Liver (tissue), 9 donors: Measurements from ENCODE around the gene NTMT2. TPM values are rescaled to one million over a fixed set of nuclear protein-coding genes. Genes with fewer than 3 reads are reported as not detected.

ENCODE experiments used
- DNase-seq: peaks from one replicate; pipeline ENCODE4 v3.0.0-alpha.2; 2017; ENCODE audit warnings: low spot score
- H3K27ac ChIP-seq, 2 donors: one replicate each; pipeline ENCODE4 v1.7.0; 2013; ENCODE audit warnings: inconsistent platforms in 2 of 2, low read length in 2 of 2, control low read depth in 1 of 2, low read depth in 1 of 2, mild to moderate bottlenecking in 1 of 2
- H3K27me3 ChIP-seq, 4 donors: one replicate each; pipeline versions ENCODE4 v1.6.1 to v1.7.0; 2013; ENCODE audit warnings: low read length in 3 of 4, inconsistent platforms in 1 of 4, mild to moderate bottlenecking in 1 of 4, moderate library complexity in 1 of 4; ENCODE audit not compliant: control insufficient read depth in 4 of 4, insufficient read depth in 4 of 4
- H3K36me3 ChIP-seq, 4 donors: one replicate each; pipeline versions ENCODE4 v1.6.1 to v1.7.0; 2013; ENCODE audit warnings: low read length in 3 of 4, mild to moderate bottlenecking in 3 of 4, low read depth in 1 of 4, moderate library complexity in 1 of 4; ENCODE audit not compliant: control insufficient read depth in 4 of 4, insufficient read depth in 3 of 4
- H3K4me1 ChIP-seq, 4 donors: one replicate each; pipeline versions ENCODE4 v1.6.1 to v1.7.0; 2013; ENCODE audit warnings: low read length in 3 of 4, mild to moderate bottlenecking in 3 of 4, moderate library complexity in 1 of 4; ENCODE audit not compliant: control insufficient read depth in 4 of 4, insufficient read depth in 4 of 4
- H3K4me3 ChIP-seq, 3 donors: one replicate each; pipeline versions ENCODE4 v1.6.1 to v1.7.0; 2013; ENCODE audit warnings: low read length in 3 of 3, control low read depth in 1 of 3, low read depth in 1 of 3, mild to moderate bottlenecking in 1 of 3
- H3K9ac ChIP-seq, 2 donors: one replicate each; pipeline ENCODE4 v1.7.0; 2013; ENCODE audit warnings: low read length in 2 of 2, mild to moderate bottlenecking in 2 of 2, moderate library complexity in 2 of 2, control low read depth in 1 of 2, low read depth in 1 of 2
- H3K9me3 ChIP-seq, 4 donors: one replicate each; pipeline versions ENCODE4 v1.6.1 to v1.7.0; 2013; ENCODE audit warnings: low read length in 3 of 4; ENCODE audit not compliant: control insufficient read depth in 4 of 4
- ATF3 ChIP-seq: IDR thresholded peaks from 2 replicates; pipeline ENCODE4 v1.6.1; 2016; ENCODE audit warnings: antibody characterized with exemption
- CTCF ChIP-seq: fragments of 150-350 bp; IDR thresholded peaks from 2 replicates; pipeline ENCODE4 v1.5.1; 2017; ENCODE audit warnings: improper control_type of control experiment, low read depth, low read length; ENCODE audit not compliant: missing input control
- EGR1 ChIP-seq, 2 donors: IDR thresholded peaks; 2 replicates each; pipeline ENCODE4 v1.6.1; 2016 to 2018; ENCODE audit warnings: antibody characterized with exemption in 2 of 2, low read depth in 2 of 2
- FOXA1 ChIP-seq: IDR thresholded peaks from 2 replicates; pipeline ENCODE4 v1.6.1; 2016; ENCODE audit warnings: antibody characterized with exemption
- FOXA2 ChIP-seq: IDR thresholded peaks from 2 replicates; pipeline ENCODE4 v1.6.1; 2016; ENCODE audit warnings: antibody characterized with exemption
- GABPA ChIP-seq, 2 donors: IDR thresholded peaks in 1 of 2; conservative IDR thresholded peaks in 1 of 2; 2 replicates each; pipeline ENCODE4 v1.6.1; 2016; ENCODE audit warnings: antibody characterized with exemption in 2 of 2, mild to moderate bottlenecking in 1 of 2, moderate library complexity in 1 of 2
- HNF4A ChIP-seq, 2 donors: conservative IDR thresholded peaks; 2 replicates each; pipeline ENCODE4 v1.6.1; 2016; ENCODE audit warnings: antibody characterized with exemption in 2 of 2, mild to moderate bottlenecking in 2 of 2
- HNF4G ChIP-seq: IDR thresholded peaks from 2 replicates; pipeline ENCODE4 v1.6.1; 2016; ENCODE audit warnings: antibody characterized with exemption
- JUND ChIP-seq, 2 donors: IDR thresholded peaks; 2 replicates each; pipeline ENCODE4 v1.6.1; 2016; ENCODE audit warnings: antibody characterized with exemption in 2 of 2
- RAD21 ChIP-seq, 2 donors: IDR thresholded peaks; 2 replicates each; pipeline ENCODE4 v1.6.1; 2016; ENCODE audit warnings: antibody characterized with exemption in 2 of 2, mild to moderate bottlenecking in 2 of 2
- REST ChIP-seq: IDR thresholded peaks from 2 replicates; pipeline ENCODE4 v1.6.1; 2016; ENCODE audit warnings: antibody characterized with exemption, mild to moderate bottlenecking
- SP1 ChIP-seq: IDR thresholded peaks from 2 replicates; pipeline ENCODE4 v1.6.1; 2018; ENCODE audit warnings: antibody characterized with exemption, mild to moderate bottlenecking
- YY1 ChIP-seq: IDR thresholded peaks from 2 replicates; pipeline ENCODE4 v1.6.1; 2016; ENCODE audit warnings: antibody characterized with exemption, mild to moderate bottlenecking
- ZBTB33 ChIP-seq: IDR thresholded peaks from 2 replicates; pipeline ENCODE4 v1.6.1; 2016; ENCODE audit warnings: antibody characterized with exemption
- WGBS: extraction: QIAGEN DNeasy Blood & Tissue Kit; methylation state at CpG from one replicate; pipeline ENCODE4 v1.1.7; 2013; 5-methylcytosine and 5-hydroxymethylcytosine counted together
- polyA plus RNA-seq, 2 donors: library from polyadenylated mRNA; stranded (reverse) in 1 of 2; unstranded in 1 of 2; fragments of 200-250 nt in 1 of 2; fragments of >200 nt in 1 of 2; fragmentation: Nextera tagmentation in 1 of 2; extraction: Ambion mirVana in 1 of 2; gene quantifications; one replicate each; pipeline versions ENCODE4 v1.2.1 to v1.2.3, GENCODE V29; 2013 to 2015
- total RNA-seq, 2 donors: library from RNA; depleted of rRNA; stranded (reverse); fragments of >200 nt; gene quantifications; one replicate each; pipeline ENCODE4 v1.2.3, GENCODE V29; 2014
- donor health status: healthy.
- donor health status: healthy.
- donor health status: healthy.
- donor health status: healthy.
- donor health status: healthy.

The NTMT2 gene
- total and polyA plus RNA-seq, 4 donors: not detected

- WGBS: 66% methylated on average over 1 of the region's 1 CpG
- no peak for TF ChIP-seq FOXA2
- no peak for TF ChIP-seq RAD21 (IDR thresholded peaks at IDR 0.05)
- TF ChIP-seq SP1: no peak
- TF ChIP-seq HNF4A (conservative IDR thresholded peaks at IDR 0.05): no peak
- TF ChIP-seq EGR1 (IDR thresholded peaks at IDR 0.05; ENCODE audit: low read depth in 2 of 2): no peak
- no peak for TF ChIP-seq CTCF
- no peak for TF ChIP-seq JUND (IDR thresholded peaks at IDR 0.05)
- no peak for TF ChIP-seq GABPA (IDR thresholded peaks at IDR 0.05 in 1 of 2, conservative IDR thresholded peaks at IDR 0.05 in 1 of 2)
- no peak for TF ChIP-seq ZBTB33
- TF ChIP-seq YY1: no peak
- no peak for TF ChIP-seq REST
- TF ChIP-seq ATF3: no peak
- Histone ChIP-seq H3K9ac (no peak overlapping the region), H3K9me3 (no peaks in the 10 kb centered on the region), H3K4me3 (no peak overlapping the region), H3K27me3 (peaks cover 0 to 1% (median 0%) of the 10 kb centered on the region in 4 donors), H3K4me1 (no peaks in the 10 kb centered on the region), H3K36me3 (no peaks in the 10 kb centered on the region), H3K27ac (no peak overlapping the region)
- DNase-seq: no peak
Measured at GRCh38 chr1:170175484-170175883, 29.7 kb downstream of the NTMT2 start.

GRCh38 chr1:170176772-170177171 is 31.0 kb downstream of the NTMT2 start:
- Histone ChIP-seq H3K9me3 (no peaks in the 10 kb centered on the region), H3K27me3 (peaks cover 0 to 2% (median 0%) of the 10 kb centered on the region in 4 donors), H3K9ac (no peak overlapping the region), H3K36me3 (no peaks in the 10 kb centered on the region), H3K27ac (no peak overlapping the region), H3K4me3 (no peak overlapping the region), H3K4me1 (no peaks in the 10 kb centered on the region)
- WGBS: 69% methylated on average over 3 of the region's 3 CpGs
- no peak for TF ChIP-seq REST
- no peak for TF ChIP-seq YY1
- TF ChIP-seq FOXA1: no peak
- TF ChIP-seq SP1: no peak
- no peak for TF ChIP-seq HNF4G
- no peak for TF ChIP-seq ZBTB33
- TF ChIP-seq EGR1 (IDR thresholded peaks at IDR 0.05; ENCODE audit: low read depth in 2 of 2): no peak
- TF ChIP-seq HNF4A (conservative IDR thresholded peaks at IDR 0.05): no peak
- no peak for TF ChIP-seq GABPA (IDR thresholded peaks at IDR 0.05 in 1 of 2, conservative IDR thresholded peaks at IDR 0.05 in 1 of 2)
- no peak for DNase-seq
